ENCODE results near the gene NTM.

GRCh38 chr11:131602431-131602830 is 232.0 kb downstream of the NTM start:
- TF ChIP-seq POLR2A (IDR thresholded peaks at IDR 0.05): no peak
- no peak for TF ChIP-seq CTCF (IDR thresholded peaks at IDR 0.05)
